Left renal cortex interstitium (tissue), 4 donors: ENCODE measurements around the gene BNIPL. TPM values are rescaled to one million over a fixed set of nuclear protein-coding genes. Genes with fewer than 3 reads are reported as not detected.

Experiments
- polyA plus RNA-seq, 4 donors: library from polyadenylated mRNA; unstranded; fragments of 120-200 nt; gene quantifications; one replicate each; pipeline ENCODE4 v1.2.1, GENCODE V29; 2013; ENCODE audit not compliant: insufficient read length in 4 of 4

The BNIPL gene
- polyA plus RNA-seq, 4 donors: 1.3 to 5.2 (median 2.7) TPM

Other genes starting within 250 kb of the BNIPL start
- 10 to 100 TPM; 20.0 to 30.7 (median 29.8) TPM for gene CTSK, start 228.3 kb upstream of the BNIPL start, polyA plus RNA-seq
- 10 to 100 TPM; 54.2 to 63.1 (median 59.1) TPM for gene ARNT, start 160.0 kb upstream of the BNIPL start, polyA plus RNA-seq
- under 1 TPM in 2 of 4 donors, not detected in 2; 0.11 to 0.16 TPM for gene CTXND2, start 149.4 kb upstream of the BNIPL start, polyA plus RNA-seq
- 10 to 100 TPM; 57.6 to 94.5 (median 80.2) TPM for gene SETDB1, start 110.2 kb upstream of the BNIPL start, polyA plus RNA-seq
- 100 to 1,000 TPM; 275 to 297 (median 293) TPM for gene CERS2, start 61.8 kb upstream of the BNIPL start, polyA plus RNA-seq
- 10 to 100 TPM; 12.3 to 18.6 (median 15.7) TPM for gene ANXA9, start 54.3 kb upstream of the BNIPL start, polyA plus RNA-seq
- gene MINDY1, start 29.7 kb upstream of the BNIPL start, polyA plus RNA-seq: 10 to 100 TPM; 38.1 to 59.4 (median 46.7) TPM
- 10 to 100 TPM; 40.6 to 47.9 (median 43.7) TPM for gene PRUNE1, start 28.1 kb upstream of the BNIPL start, polyA plus RNA-seq
- 10 to 100 TPM in 2 of 4 donors, 1 to 10 TPM in 2; 9.0 to 14.8 (median 10.2) TPM for gene C1orf56, start 11.2 kb downstream of the BNIPL start, polyA plus RNA-seq
- gene CDC42SE1, start 23.0 kb downstream of the BNIPL start, polyA plus RNA-seq: 10 to 100 TPM; 60.1 to 86.6 (median 80.3) TPM
- gene MLLT11, start 23.8 kb downstream of the BNIPL start, polyA plus RNA-seq: 10 to 100 TPM; 24.0 to 26.1 (median 24.6) TPM
- 10 to 100 TPM in 3 of 4 donors, 1 to 10 TPM in 1; 9.6 to 14.9 (median 11.6) TPM for gene GABPB2, start 34.2 kb downstream of the BNIPL start, polyA plus RNA-seq
- gene SEMA6C, start 110.0 kb downstream of the BNIPL start, polyA plus RNA-seq: 10 to 100 TPM; 22.4 to 34.6 (median 28.6) TPM
- gene TNFAIP8L2, start 120.1 kb downstream of the BNIPL start, polyA plus RNA-seq: 1 to 10 TPM; 1.2 to 2.2 (median 1.3) TPM
- 10 to 100 TPM; 15.6 to 19.7 (median 16.8) TPM for gene LYSMD1, start 129.3 kb downstream of the BNIPL start, polyA plus RNA-seq
- gene SCNM1, start 129.6 kb downstream of the BNIPL start, polyA plus RNA-seq: 10 to 100 TPM; 35.1 to 42.5 (median 41.1) TPM
- 1 to 10 TPM in 3 of 4 donors, under 1 TPM in 1; 0.75 to 1.5 (median 1.2) TPM for gene TMOD4, start 139.4 kb downstream of the BNIPL start, polyA plus RNA-seq
- 10 to 100 TPM; 66.6 to 74.2 (median 71.6) TPM for gene VPS72, start 153.6 kb downstream of the BNIPL start, polyA plus RNA-seq
- gene PIP5K1A, start 162.0 kb downstream of the BNIPL start, polyA plus RNA-seq: 10 to 100 TPM; 51.5 to 76.7 (median 70.4) TPM
- 100 to 1,000 TPM; 162 to 171 (median 168) TPM for gene PSMD4, start 218.1 kb downstream of the BNIPL start, polyA plus RNA-seq
- gene ZNF687, start 245.7 kb downstream of the BNIPL start, polyA plus RNA-seq: 10 to 100 TPM; 21.6 to 30.0 (median 26.4) TPM